HCT116 (cell line): Measurements from ENCODE around the gene ZBED6. TPM values are rescaled to one million over a fixed set of nuclear protein-coding genes. Genes with fewer than 3 reads are reported as not detected.

Experiments used
- ATAC-seq: fragments of 200-7000 bp; cut with Tn5 transposase; 2 replicates; pipeline ENCODE4 v1.9.1; 2020; ENCODE audit warnings: mild to moderate bottlenecking, moderate library complexity
- BruUV-seq: library from RNA; stranded (reverse); fragments of 400-500 nt; replicated peaks from 2 replicates; lab custom pipeline; 2021; lab: Mats Ljungman, UMichigan
- CTCF ChIA-PET: fragments of 300-600 bp; sonication (Branson Sonifier 250); formaldehyde crosslinking; loops from one replicate; lab custom pipeline; 2021; ENCODE audit warnings: antibody characterized with exemption; lab: Charles Lee
- POLR2A ChIA-PET: fragments of 300-600, 350-600 bp; sonication (Branson Sonifier 250); formaldehyde crosslinking; loops from one replicate; lab custom pipeline; 2021; ENCODE audit warnings: antibody characterized with exemption; lab: Charles Lee
- RAD21 ChIA-PET, 2 experiments: fragments of 300-600 bp; sonication (Branson Sonifier 250); formaldehyde crosslinking; loops; one replicate each; lab custom pipeline; 2023; ENCODE audit warnings: low total read pairs in 2 of 2; ENCODE audit not compliant: uncharacterized antibody in 2 of 2, unreplicated experiment in 2 of 2, low non-redundant PET in 1 of 2; lab: Charles Lee
- DNase-seq: peaks from one replicate; pipeline ENCODE4 v3.0.0-alpha.2; 2010; ENCODE audit warnings: low read depth, low spot score
- H2AFZ ChIP-seq: fragments of 200-600 bp; shearing (Covaris generic), sonication (generic); 2 replicates; pipeline ENCODE4 v1.6.1; 2017; ENCODE audit warnings: low read depth, mixed run types, mixed read lengths, antibody characterized with exemption, low read length; ENCODE audit not compliant: poor library complexity, severe bottlenecking
- H3K27ac ChIP-seq: 2 replicates; pipeline ENCODE4 v1.5.1; 2012; ENCODE audit warnings: low read depth, low read length
- H3K27me3 ChIP-seq: fragments of 200-600 bp; sonication (generic); 2 replicates; pipeline ENCODE4 v1.6.1; 2016; ENCODE audit warnings: mixed run types, low read length, mixed read lengths; ENCODE audit not compliant: insufficient read depth
- H3K36me3 ChIP-seq, 2 experiments: fragments of 200-500 bp in 1 of 2; fragments of 200-600 bp in 1 of 2; sonication (Bioruptor generic) in 1 of 2; sonication (generic) in 1 of 2; 2 replicates each; pipeline versions ENCODE4 v1.5.1 to v1.6.1; 2014 to 2016; ENCODE audit warnings: low read length in 2 of 2, inconsistent platforms in 1 of 2, mixed read lengths in 1 of 2, mixed run types in 1 of 2; ENCODE audit not compliant: insufficient read depth in 2 of 2, control insufficient read depth in 1 of 2
- H3K4me1 ChIP-seq, 2 experiments: fragments of 200-600 bp in 1 of 2; sonication (generic) in 1 of 2; 2 replicates each; pipeline versions ENCODE4 v1.5.1 to v1.6.1; 2012 to 2017; ENCODE audit warnings: low read length in 2 of 2, inconsistent platforms in 1 of 2, mild to moderate bottlenecking in 1 of 2, mixed read lengths in 1 of 2, mixed run types in 1 of 2, moderate library complexity in 1 of 2; ENCODE audit not compliant: insufficient read depth in 2 of 2, control insufficient read depth in 1 of 2
- H3K4me2 ChIP-seq: fragments of 200-600 bp; sonication (generic); 2 replicates; pipeline ENCODE4 v1.6.1; 2017; ENCODE audit warnings: mixed run types, low read length, mixed read lengths
- H3K4me3 ChIP-seq, 2 experiments: fragments of 200-600 bp in 1 of 2; sonication (generic) in 1 of 2; replicated peaks in 1 of 2; 2 replicates each; pipeline ENCODE4 v1.5.1; 2011 to 2016; ENCODE audit warnings: low read length in 2 of 2, control low read depth in 1 of 2, low read depth in 1 of 2, mild to moderate bottlenecking in 1 of 2, mixed read lengths in 1 of 2, mixed run types in 1 of 2
- H3K79me2 ChIP-seq: fragments of 200-600 bp; sonication (generic); 2 replicates; pipeline ENCODE4 v1.6.1; 2017; ENCODE audit warnings: mild to moderate bottlenecking, mixed run types, low read length, moderate library complexity, mixed read lengths; ENCODE audit not compliant: insufficient read depth
- H3K9ac ChIP-seq: fragments of 200-600 bp; sonication (generic); 2 replicates; pipeline ENCODE4 v1.6.1; 2016; ENCODE audit warnings: low read length, mixed read lengths
- H3K9me2 ChIP-seq: fragments of 200-600 bp; sonication (generic), shearing (Covaris generic); 2 replicates; pipeline ENCODE4 v1.6.1; 2017; ENCODE audit warnings: mixed run types, mild to moderate bottlenecking, moderate library complexity; ENCODE audit not compliant: insufficient read depth
- H3K9me3 ChIP-seq, 2 experiments: fragments of 200-500 bp in 1 of 2; fragments of 200-600 bp in 1 of 2; sonication (Bioruptor generic) in 1 of 2; sonication (generic) in 1 of 2; 2 replicates each; pipeline ENCODE4 v1.6.1; 2014 to 2017; ENCODE audit warnings: low read length in 2 of 2, mixed read lengths in 2 of 2, inconsistent platforms in 1 of 2, low read depth in 1 of 2, mild to moderate bottlenecking in 1 of 2, mixed run types in 1 of 2, moderate library complexity in 1 of 2; ENCODE audit not compliant: control insufficient read depth in 1 of 2, insufficient read depth in 1 of 2
- H4K20me1 ChIP-seq: fragments of 200-600 bp; sonication (generic), shearing (Covaris generic); 2 replicates; pipeline ENCODE4 v1.6.1; 2017; ENCODE audit warnings: mixed run types, mild to moderate bottlenecking, moderate library complexity; ENCODE audit not compliant: insufficient read depth
- CBX3 ChIP-seq: IDR thresholded peaks from 2 replicates; pipeline ENCODE4 v1.6.1; 2012; ENCODE audit warnings: low read depth
- CEBPB ChIP-seq: IDR thresholded peaks from 2 replicates; pipeline ENCODE4 v1.6.1; 2012; ENCODE audit warnings: low read depth
- ELF1 ChIP-seq: IDR thresholded peaks from 2 replicates; pipeline ENCODE4 v1.6.1; 2012; ENCODE audit warnings: low read depth, borderline replicate concordance
- FOSL1 ChIP-seq: IDR thresholded peaks from 2 replicates; pipeline ENCODE4 v1.6.1; 2012; ENCODE audit warnings: low read depth
- POLR2A ChIP-seq: IDR thresholded peaks from 2 replicates; pipeline ENCODE4 v1.7.0; 2011; ENCODE audit warnings: borderline replicate concordance; ENCODE audit not compliant: insufficient read depth, insufficient read length; ENCODE audit errors: extremely low read depth
- REST ChIP-seq: IDR thresholded peaks from 2 replicates; pipeline ENCODE4 v1.6.1; 2012; ENCODE audit warnings: low read depth
- SP1 ChIP-seq: IDR thresholded peaks from 2 replicates; pipeline ENCODE4 v1.6.1; 2012; ENCODE audit warnings: low read depth
- SRF ChIP-seq: IDR thresholded peaks from 2 replicates; pipeline ENCODE4 v1.6.1; 2012; ENCODE audit warnings: low read depth
- YY1 ChIP-seq: IDR thresholded peaks from 2 replicates; pipeline ENCODE4 v1.6.1; 2011; ENCODE audit warnings: low read length, low read depth, moderate library complexity, mild to moderate bottlenecking; ENCODE audit not compliant: insufficient replicate concordance; ENCODE audit errors: extremely low read depth
- ZBTB33 ChIP-seq: IDR thresholded peaks from 2 replicates; pipeline ENCODE4 v1.6.1; 2011; ENCODE audit warnings: mild to moderate bottlenecking, low read length, moderate library complexity; ENCODE audit not compliant: insufficient replicate concordance; ENCODE audit errors: extremely low read depth
- intact Hi-C: fragments of 100-400 bp; cut with micrococcal nuclease; formaldehyde crosslinking; loops from 2 replicates; pipeline ENCODE4 v1.10.0; 2022
- total RNA-seq: library from RNA; stranded (reverse); gene quantifications from one replicate; pipeline ENCODE4 v1.2.1, GENCODE V29; 2021; ENCODE audit not compliant: unreplicated experiment

Gene ZBED6
- total RNA-seq, 1 experiment from 2014 or later, result 26.9 TPM

- Histone ChIP-seq H4K20me1 (peaks cover 19% of the 10 kb centered on the region; the same call in 1 of the 2 replicates), H2AFZ (no peak overlapping the region), H3K9me3 (no peaks in the 10 kb centered on the region), H3K9me2 (no peaks in the 10 kb centered on the region), H3K79me2 (peaks cover 64% of the 10 kb centered on the region), H3K27ac (no peak overlapping the region), H3K36me3 (peaks cover 6 to 27% of the 10 kb centered on the region in 2 experiments), H3K27me3 (no peaks in the 10 kb centered on the region), H3K4me3 (peak overlapping the region; percentile 82 to 95; a peak in 2 of 4 replicates), H3K9ac (no peak overlapping the region), H3K4me2 (peak overlapping the region; percentile 75), H3K4me1 (peaks cover 12 to 17% of the 10 kb centered on the region in 2 experiments)
- no TSS peak for BruUV-seq
- ChIA-PET RAD21 (no interaction called here), CTCF (no interaction called here), POLR2A (no interaction called here)
- ATAC-seq, result no peak
- no peak for TF ChIP-seq FOSL1
- TF ChIP-seq POLR2A, result no peak
- TF ChIP-seq CEBPB, result no peak
- TF ChIP-seq YY1, result no peak
- no peak for TF ChIP-seq SP1
- no peak for TF ChIP-seq ZBTB33
- TF ChIP-seq SRF, result no peak
- no peak for TF ChIP-seq REST
- TF ChIP-seq CBX3, result no peak
- no peak for TF ChIP-seq ELF1
- intact Hi-C loops, result no loop called here
- no peak for DNase-seq
Observed at GRCh38 chr1:203797216-203797615, 1.8 kb downstream of the ZBED6 start.
